ENCODE results near the gene TNNT1.

TNNT1 gene

DNA sequence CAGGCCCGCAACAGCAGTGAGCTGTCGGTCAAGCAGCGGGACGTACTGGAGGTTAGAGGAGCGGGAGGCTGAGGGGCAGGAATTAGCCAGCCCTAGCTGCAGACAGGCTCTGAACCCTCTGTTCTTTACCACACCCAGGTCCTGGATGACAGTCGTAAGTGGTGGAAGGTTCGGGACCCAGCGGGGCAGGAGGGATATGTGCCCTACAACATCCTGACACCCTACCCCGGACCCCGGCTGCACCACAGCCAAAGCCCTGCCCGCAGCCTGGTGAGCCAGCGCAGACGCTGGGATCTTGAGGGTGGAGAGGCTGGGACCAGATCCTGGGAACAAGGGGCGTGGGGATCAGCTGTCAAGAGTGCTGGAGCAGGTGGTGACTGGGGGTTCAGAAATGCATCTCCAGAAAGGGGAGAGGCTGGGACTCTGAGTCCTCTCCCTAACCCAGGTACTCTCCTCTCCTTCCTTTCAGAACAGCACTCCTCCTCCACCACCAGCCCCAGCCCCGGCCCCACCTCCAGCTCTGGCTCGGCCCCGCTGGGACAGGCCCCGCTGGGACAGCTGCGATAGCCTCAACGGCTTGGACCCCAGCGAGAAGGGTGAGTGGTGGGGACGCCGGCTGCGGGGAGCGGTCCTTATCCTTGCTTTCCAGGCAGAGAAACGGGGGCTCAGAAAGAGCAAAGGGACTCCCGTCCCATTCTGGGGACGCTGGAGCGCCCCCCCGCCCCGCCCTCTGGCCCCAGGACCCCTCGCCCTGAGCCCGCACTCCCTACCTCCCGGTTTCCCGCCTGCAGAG lies 62.9 kb downstream of the TNNT1 start (continued):
- TF ChIP-seq, protein P1, sequence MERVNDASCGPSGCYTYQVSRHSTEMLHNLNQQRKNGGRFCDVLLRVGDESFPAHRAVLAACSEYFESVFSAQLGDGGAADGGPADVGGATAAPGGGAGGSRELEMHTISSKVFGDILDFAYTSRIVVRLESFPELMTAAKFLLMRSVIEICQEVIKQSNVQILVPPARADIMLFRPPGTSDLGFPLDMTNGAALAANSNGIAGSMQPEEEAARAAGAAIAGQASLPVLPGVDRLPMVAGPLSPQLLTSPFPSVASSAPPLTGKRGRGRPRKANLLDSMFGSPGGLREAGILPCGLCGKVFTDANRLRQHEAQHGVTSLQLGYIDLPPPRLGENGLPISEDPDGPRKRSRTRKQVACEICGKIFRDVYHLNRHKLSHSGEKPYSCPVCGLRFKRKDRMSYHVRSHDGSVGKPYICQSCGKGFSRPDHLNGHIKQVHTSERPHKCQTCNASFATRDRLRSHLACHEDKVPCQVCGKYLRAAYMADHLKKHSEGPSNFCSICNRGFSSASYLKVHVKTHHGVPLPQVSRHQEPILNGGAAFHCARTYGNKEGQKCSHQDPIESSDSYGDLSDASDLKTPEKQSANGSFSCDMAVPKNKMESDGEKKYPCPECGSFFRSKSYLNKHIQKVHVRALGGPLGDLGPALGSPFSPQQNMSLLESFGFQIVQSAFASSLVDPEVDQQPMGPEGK (CRISPR knock-in tag; IDR thresholded peaks at IDR 0.05; ENCODE audit: borderline replicate concordance): no peak
- TF ChIP-seq ZC3H10 (CRISPR knock-in tag; IDR thresholded peaks at IDR 0.05) (no peak), ZNF70 (CRISPR knock-in tag; IDR thresholded peaks at IDR 0.05) (no peak), TOX (CRISPR knock-in tag; IDR thresholded peaks at IDR 0.05; ENCODE audit: borderline replicate concordance) (no peak), RARB (CRISPR knock-in tag; IDR thresholded peaks at IDR 0.05) (no peak)

DNA sequence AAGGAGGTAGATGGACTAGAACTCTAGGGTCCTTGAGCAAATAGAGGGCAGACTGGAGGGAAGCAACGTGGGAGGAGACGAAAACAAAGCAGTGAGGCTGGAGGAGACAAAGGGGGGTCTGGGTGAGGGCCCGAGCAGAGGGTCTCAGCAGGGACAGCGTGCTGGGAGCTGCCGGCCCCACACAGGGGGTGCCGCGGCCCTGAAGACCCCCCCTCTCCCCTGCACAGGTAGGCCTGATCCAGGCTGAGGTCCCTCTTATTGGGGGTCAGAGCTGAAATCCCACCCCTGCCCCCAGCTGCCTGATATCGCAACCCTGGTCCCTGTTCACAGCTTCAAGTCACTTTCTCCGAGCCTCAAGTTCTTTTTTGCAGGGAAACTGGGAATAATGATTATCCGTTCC lies 64.6 kb downstream of the TNNT1 start:
- TF ChIP-seq ZFP30 (CRISPR knock-in tag; IDR thresholded peaks at IDR 0.05) (no peak), ISL1 (CRISPR knock-in tag; IDR thresholded peaks at IDR 0.05) (no peak), ZNF8 (CRISPR knock-in tag; IDR thresholded peaks at IDR 0.05) (no peak), ARNTL (CRISPR knock-in tag; IDR thresholded peaks at IDR 0.05; ENCODE audit: borderline replicate concordance, low read depth) (no peak)
- TF ChIP-seq, protein P2, sequence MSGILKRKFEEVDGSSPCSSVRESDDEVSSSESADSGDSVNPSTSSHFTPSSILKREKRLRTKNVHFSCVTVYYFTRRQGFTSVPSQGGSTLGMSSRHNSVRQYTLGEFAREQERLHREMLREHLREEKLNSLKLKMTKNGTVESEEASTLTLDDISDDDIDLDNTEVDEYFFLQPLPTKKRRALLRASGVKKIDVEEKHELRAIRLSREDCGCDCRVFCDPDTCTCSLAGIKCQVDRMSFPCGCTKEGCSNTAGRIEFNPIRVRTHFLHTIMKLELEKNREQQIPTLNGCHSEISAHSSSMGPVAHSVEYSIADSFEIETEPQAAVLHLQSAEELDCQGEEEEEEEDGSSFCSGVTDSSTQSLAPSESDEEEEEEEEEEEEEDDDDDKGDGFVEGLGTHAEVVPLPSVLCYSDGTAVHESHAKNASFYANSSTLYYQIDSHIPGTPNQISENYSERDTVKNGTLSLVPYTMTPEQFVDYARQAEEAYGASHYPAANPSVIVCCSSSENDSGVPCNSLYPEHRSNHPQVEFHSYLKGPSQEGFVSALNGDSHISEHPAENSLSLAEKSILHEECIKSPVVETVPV (CRISPR knock-in tag; IDR thresholded peaks at IDR 0.05): no peak
- TF ChIP-seq, protein P3, sequence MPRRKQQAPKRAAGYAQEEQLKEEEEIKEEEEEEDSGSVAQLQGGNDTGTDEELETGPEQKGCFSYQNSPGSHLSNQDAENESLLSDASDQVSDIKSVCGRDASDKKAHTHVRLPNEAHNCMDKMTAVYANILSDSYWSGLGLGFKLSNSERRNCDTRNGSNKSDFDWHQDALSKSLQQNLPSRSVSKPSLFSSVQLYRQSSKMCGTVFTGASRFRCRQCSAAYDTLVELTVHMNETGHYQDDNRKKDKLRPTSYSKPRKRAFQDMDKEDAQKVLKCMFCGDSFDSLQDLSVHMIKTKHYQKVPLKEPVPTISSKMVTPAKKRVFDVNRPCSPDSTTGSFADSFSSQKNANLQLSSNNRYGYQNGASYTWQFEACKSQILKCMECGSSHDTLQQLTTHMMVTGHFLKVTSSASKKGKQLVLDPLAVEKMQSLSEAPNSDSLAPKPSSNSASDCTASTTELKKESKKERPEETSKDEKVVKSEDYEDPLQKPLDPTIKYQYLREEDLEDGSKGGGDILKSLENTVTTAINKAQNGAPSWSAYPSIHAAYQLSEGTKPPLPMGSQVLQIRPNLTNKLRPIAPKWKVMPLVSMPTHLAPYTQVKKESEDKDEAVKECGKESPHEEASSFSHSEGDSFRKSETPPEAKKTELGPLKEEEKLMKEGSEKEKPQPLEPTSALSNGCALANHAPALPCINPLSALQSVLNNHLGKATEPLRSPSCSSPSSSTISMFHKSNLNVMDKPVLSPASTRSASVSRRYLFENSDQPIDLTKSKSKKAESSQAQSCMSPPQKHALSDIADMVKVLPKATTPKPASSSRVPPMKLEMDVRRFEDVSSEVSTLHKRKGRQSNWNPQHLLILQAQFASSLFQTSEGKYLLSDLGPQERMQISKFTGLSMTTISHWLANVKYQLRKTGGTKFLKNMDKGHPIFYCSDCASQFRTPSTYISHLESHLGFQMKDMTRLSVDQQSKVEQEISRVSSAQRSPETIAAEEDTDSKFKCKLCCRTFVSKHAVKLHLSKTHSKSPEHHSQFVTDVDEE (CRISPR knock-in tag; IDR thresholded peaks at IDR 0.05): no peak
- ATAC-seq: no peak

DNA sequence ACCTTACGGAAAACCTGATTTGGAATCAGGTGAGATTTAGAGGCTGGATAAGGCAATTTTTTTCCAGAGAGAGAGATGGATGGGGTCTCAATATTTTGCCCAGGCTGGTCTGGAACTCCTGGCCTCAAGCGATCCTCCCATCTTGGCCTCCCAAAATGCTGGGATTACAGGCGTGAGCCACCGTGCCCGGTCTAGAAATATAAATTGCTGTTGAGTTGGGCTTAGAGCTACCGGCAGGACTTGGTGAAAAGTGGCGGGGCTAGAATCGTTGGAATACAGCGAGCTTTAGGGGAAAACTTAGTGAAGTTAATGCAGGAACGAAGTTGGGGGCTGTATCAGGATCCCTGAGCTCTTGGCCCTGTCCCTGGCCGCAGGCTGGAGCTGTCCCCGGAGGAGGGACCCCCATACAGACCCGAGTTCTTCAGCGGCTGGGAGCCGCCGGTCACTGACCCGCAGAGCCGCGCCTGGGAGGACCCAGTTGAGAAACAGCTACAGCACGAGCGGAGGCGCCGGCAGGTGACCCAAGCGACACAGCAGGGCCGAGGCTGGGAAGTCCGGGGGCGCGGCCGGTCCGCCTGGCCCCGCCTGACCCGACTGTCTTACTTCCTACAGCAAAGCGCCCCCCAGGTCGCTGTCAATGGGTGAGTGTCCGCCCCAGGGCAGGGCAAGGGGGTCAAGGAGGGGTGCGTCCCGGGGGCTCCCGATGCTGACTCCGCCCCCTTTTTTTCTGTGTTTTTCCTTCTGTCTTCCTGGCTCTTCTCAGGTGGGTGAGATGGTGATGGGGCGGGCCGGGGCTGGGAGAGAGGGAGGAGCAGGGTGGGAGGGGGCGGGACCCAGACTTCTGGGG lies 65.8 kb downstream of the TNNT1 start:
- TF ChIP-seq ZNF565 (CRISPR knock-in tag; conservative IDR thresholded peaks at IDR 0.05; ENCODE audit: low read depth): no peak
- TF ChIP-seq GLIS3 (CRISPR knock-in tag; IDR thresholded peaks at IDR 0.05): no peak
- TF ChIP-seq PPARA (CRISPR knock-in tag; IDR thresholded peaks at IDR 0.05; ENCODE audit: borderline replicate concordance): no peak
- no peak for TF ChIP-seq RARB (CRISPR knock-in tag; IDR thresholded peaks at IDR 0.05)
- TF ChIP-seq, protein P2 (CRISPR knock-in tag; IDR thresholded peaks at IDR 0.05): no peak
- no peak for TF ChIP-seq ZFP30 (CRISPR knock-in tag; IDR thresholded peaks at IDR 0.05)
- no peak for TF ChIP-seq CSDC2 (CRISPR knock-in tag; IDR thresholded peaks at IDR 0.05)
- TF ChIP-seq BACH2 (CRISPR knock-in tag; IDR thresholded peaks at IDR 0.05; ENCODE audit: borderline replicate concordance): no peak
- TF ChIP-seq ZFP3 (CRISPR knock-in tag; IDR thresholded peaks at IDR 0.05): no peak
- TF ChIP-seq ESRRG (CRISPR knock-in tag; IDR thresholded peaks at IDR 0.05): no peak
- TF ChIP-seq, protein P3 (CRISPR knock-in tag; IDR thresholded peaks at IDR 0.05): no peak
- no peak for TF ChIP-seq TOX (CRISPR knock-in tag; IDR thresholded peaks at IDR 0.05; ENCODE audit: borderline replicate concordance)
- TF ChIP-seq ZNF8 (CRISPR knock-in tag; IDR thresholded peaks at IDR 0.05): no peak
- no peak for TF ChIP-seq ZC3H10 (CRISPR knock-in tag; IDR thresholded peaks at IDR 0.05)
- TF ChIP-seq TCF4 (CRISPR knock-in tag; IDR thresholded peaks at IDR 0.05; ENCODE audit: borderline replicate concordance): no peak
- no peak for TF ChIP-seq OSR1 (CRISPR knock-in tag; IDR thresholded peaks at IDR 0.05)
- TF ChIP-seq CREB5 (CRISPR knock-in tag; IDR thresholded peaks at IDR 0.05; ENCODE audit: low read depth): no peak
- TF ChIP-seq, protein P4, sequence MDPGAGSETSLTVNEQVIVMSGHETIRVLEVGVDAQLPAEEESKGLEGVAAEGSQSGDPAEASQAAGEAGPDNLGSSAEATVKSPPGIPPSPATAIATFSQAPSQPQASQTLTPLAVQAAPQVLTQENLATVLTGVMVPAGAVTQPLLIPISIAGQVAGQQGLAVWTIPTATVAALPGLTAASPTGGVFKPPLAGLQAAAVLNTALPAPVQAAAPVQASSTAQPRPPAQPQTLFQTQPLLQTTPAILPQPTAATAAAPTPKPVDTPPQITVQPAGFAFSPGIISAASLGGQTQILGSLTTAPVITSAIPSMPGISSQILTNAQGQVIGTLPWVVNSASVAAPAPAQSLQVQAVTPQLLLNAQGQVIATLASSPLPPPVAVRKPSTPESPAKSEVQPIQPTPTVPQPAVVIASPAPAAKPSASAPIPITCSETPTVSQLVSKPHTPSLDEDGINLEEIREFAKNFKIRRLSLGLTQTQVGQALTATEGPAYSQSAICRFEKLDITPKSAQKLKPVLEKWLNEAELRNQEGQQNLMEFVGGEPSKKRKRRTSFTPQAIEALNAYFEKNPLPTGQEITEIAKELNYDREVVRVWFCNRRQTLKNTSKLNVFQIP (CRISPR knock-in tag; IDR thresholded peaks at IDR 0.05; ENCODE audit: borderline replicate concordance, low read depth): no peak
- no peak for TF ChIP-seq ZNF70 (CRISPR knock-in tag; IDR thresholded peaks at IDR 0.05)
- ATAC-seq: no peak

Measured in SK-N-SH treated with all-trans-retinoic acid at 6 μM for 48 hours (cell line).